Sigmoid colon (tissue), 7 donors: ENCODE results near the gene APOD. TPM values are rescaled to one million over a fixed set of nuclear protein-coding genes. Genes with fewer than 3 reads are reported as not detected.
"Not testable (repeated sequence)": the region's sequence is repeated elsewhere in the genome, so short reads cannot be mapped to it uniquely, and the experiment has no call there.

Source experiments
- DNase-seq: peaks from one replicate; pipeline ENCODE4 v3.0.0-alpha.2; 2019
- H3K27ac ChIP-seq, 4 donors: fragments of 200-600 bp; sonication (generic); one replicate each; pipeline ENCODE4 v1.5.1; 2016 to 2019; ENCODE audit warnings: mild to moderate bottlenecking in 1 of 4
- H3K27me3 ChIP-seq, 3 donors: fragments of 200-600 bp; sonication (generic); one replicate each; pipeline ENCODE4 v1.5.1; 2019; ENCODE audit warnings: mild to moderate bottlenecking in 1 of 3
- H3K36me3 ChIP-seq, 4 donors: fragments of 200-600 bp; sonication (generic); one replicate each; pipeline ENCODE4 v1.5.1; 2016 to 2019
- H3K4me1 ChIP-seq, 4 donors: fragments of 200-600 bp; sonication (generic); one replicate each; pipeline ENCODE4 v1.5.1; 2017 to 2019
- H3K4me3 ChIP-seq, 4 donors: fragments of 200-600 bp; sonication (generic); one replicate each; pipeline ENCODE4 v1.5.1; 2017 to 2019; ENCODE audit warnings: mild to moderate bottlenecking in 2 of 4, moderate library complexity in 1 of 4
- H3K9me3 ChIP-seq, 4 donors: fragments of 200-600 bp in 3 of 4; sonication (generic) in 3 of 4; one replicate each; pipeline versions ENCODE4 v1.5.1 to v1.6.1; 2013 to 2019
- WGBS, 2 donors: extraction: QIAGEN DNeasy Blood & Tissue Kit; methylation state at CpG; one replicate each; pipeline ENCODE4 v1.1.7; 2013; 5-methylcytosine and 5-hydroxymethylcytosine counted together
- intact Hi-C: fragments of 100-400 bp; cut with DNase I; formaldehyde crosslinking; loops from one replicate; pipeline ENCODE4 v1.15.1; 2023
- polyA plus RNA-seq, 3 donors: library from polyadenylated mRNA; stranded (reverse); fragments of 200-250 nt; gene quantifications; one replicate each; pipeline ENCODE4 v1.2.3, GENCODE V29; 2013
- total RNA-seq, 4 donors: library from RNA; depleted of rRNA; stranded (reverse); fragments of >200 nt; gene quantifications; one replicate each; pipeline ENCODE4 v1.1.0, GENCODE V29; 2016
- donor health status: healthy with polysubstance abuse.
- donor health status: Bipolar disorder and iron deficiency.
- donor health status: healthy.

APOD gene
- total and polyA plus RNA-seq, 7 donors: 8.1 to 296 (median 63.7) TPM

DNA sequence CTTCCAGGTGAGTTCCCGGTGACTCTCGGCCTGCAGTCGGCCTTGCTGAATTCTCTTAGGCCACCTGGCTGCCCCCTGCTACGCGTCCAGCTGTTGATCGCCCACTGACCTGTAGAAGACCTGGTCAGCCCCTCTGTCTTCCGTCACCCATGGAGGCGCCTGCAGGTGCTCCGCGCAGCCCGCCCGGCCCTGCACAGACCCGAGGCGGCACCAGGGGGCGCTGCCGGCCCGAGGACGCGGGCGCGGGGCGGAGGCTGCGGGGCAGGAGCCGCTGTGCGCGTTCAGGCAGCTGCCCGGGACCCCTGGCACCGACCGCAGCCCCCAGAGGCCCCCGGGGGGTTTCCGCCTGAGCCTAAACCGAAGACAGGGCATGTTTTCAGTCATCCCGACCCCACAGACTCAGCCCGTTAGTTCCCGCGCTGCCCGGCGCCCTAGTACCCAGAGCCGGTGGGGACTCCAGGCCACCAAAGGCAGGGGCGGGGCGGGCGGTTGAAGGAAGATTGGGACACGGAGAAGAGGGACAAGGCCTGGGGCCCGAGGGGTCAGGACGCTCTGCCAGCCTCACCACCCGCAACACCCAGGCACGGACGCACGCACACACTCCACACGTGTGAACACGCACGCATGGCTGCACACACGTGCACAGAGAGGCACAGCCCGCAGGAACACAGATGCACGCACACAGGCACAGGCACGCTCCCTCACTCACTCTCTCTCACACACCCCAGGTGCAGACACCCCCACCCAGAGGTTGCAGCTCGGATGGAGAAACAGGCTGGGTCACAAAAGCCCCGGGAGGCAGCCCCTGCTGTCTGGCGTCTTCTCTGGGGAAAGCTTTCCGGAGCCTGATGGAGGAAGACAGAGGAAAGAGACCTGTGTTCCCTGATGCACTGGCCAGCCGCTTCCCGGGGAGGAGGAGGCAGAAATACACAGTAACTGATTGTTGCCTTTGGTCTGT, 41.1 kb upstream of the APOD start:
- intact Hi-C loops, DNase-seq: not testable (repeated sequence)

DNA sequence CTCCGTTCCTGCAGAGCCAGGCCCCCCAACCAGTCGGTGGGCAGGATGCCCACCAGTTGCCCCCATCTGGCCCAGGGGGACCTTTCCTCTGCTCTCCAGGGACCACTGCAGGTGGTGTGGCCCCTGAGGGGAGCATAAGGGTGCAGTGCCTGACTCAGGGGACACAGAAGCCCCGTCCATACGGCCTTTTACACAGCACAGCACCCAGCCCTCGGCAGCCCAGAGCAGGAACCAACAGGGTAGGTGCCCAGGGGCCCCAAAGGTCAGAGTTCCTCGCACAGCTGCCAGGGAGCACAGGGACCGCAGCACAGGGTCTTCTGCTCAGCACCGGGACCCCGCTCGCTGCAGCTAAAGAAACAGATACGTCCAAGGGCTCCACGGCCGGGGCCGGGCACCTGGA, 40.4 kb upstream of the APOD start:
- H3K4me1 ChIP-seq, DNase-seq, H3K4me3 ChIP-seq, H3K27me3 ChIP-seq, H3K27ac ChIP-seq, H3K9me3 ChIP-seq, H3K36me3 ChIP-seq, intact Hi-C loops: not testable (repeated sequence)
- no CpG with 5 or more reads among the region's 14 CpGs for WGBS, 2 donors

More for the DNA sequence above, 41.1 kb upstream of the APOD start:
- not testable (repeated sequence) for H3K9me3 ChIP-seq, H3K36me3 ChIP-seq, H3K27me3 ChIP-seq, H3K27ac ChIP-seq, H3K4me1 ChIP-seq
- WGBS, 2 donors: 5 to 13% methylated on average over 16 to 18 of the region's 62 CpGs
- peak overlapping the region in 1 of 4 donors; percentile 13 for H3K4me3 ChIP-seq

DNA sequence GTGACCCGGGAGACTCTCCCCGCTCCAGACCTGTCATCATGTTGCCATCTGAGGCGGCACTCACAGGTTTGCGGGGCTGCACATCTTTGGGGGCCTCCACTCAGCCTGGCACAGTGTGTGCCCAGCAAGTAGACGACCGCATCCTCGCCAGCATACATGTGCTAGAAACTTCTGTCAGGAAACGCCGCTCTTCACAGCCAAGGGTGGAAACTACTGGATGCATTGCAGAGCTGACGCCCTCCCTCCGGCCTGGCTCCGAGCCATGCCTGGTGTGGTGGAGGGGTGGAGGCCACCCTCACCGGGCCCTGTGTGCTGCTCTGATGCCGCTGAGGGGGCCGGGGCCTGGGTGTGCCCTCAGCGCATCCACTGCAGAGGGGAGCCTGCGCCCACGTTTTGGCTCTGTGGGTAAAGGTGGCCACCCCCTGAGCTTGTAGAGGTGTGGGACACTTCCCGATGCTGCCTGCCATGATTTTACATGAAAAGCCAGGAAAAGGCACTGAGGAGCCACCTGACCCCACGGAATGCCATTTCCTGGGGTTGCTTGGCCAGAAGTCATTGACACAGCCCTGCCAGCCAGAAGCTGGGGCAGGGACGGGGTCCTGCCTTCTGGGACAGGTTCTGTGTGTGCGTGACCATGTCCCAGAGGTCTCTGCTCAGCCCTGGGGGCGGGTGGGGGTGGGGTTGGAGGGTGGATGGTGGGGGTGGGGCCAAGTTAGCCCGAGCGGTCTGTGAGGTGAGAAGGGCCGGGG, 39.7 kb upstream of the APOD start:
- intact Hi-C loops, DNase-seq, H3K4me3 ChIP-seq, H3K4me1 ChIP-seq, H3K27me3 ChIP-seq, H3K36me3 ChIP-seq, H3K27ac ChIP-seq, H3K9me3 ChIP-seq: not testable (repeated sequence)
- 91% methylated on average over 23 to 24 of the region's 26 CpGs for WGBS, 2 donors

DNA sequence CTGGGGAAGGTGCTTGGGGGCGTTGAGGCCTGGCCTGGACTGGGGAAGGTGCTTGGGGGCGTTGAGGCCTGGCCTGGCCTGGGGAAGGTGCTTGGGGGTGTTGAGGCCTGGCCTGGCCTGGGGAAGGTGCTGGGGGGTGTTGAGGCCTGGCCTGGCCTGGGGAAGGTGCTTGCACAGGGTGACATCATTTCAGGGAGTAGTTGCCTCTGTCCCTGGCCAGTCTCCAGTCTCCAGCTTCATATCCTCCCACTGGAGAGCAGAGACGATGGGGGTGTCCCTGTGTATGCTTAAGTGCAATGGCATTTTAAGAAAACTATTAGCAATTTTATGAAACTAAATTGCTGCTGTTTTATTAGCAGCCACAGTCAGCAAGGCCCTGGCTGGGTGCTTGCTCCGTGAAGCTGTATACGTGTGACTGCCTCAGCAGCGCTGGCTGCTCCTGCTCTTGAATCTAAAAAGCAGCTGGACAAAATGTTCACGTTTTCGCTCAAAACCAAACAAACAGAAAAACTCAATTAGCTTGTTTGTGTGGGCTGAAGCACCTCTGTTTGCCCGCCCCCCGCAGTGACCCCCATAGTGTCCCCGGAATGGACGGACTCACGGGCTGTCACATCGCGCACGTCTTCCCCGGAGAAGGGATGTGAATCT, 38.9 kb upstream of the APOD start:
- H3K4me3 ChIP-seq, H3K4me1 ChIP-seq, DNase-seq, H3K27ac ChIP-seq, intact Hi-C loops, H3K27me3 ChIP-seq, H3K9me3 ChIP-seq, H3K36me3 ChIP-seq: not testable (repeated sequence)
- 88 to 90% methylated on average over 16 to 17 of the region's 17 CpGs for WGBS, 2 donors

DNA sequence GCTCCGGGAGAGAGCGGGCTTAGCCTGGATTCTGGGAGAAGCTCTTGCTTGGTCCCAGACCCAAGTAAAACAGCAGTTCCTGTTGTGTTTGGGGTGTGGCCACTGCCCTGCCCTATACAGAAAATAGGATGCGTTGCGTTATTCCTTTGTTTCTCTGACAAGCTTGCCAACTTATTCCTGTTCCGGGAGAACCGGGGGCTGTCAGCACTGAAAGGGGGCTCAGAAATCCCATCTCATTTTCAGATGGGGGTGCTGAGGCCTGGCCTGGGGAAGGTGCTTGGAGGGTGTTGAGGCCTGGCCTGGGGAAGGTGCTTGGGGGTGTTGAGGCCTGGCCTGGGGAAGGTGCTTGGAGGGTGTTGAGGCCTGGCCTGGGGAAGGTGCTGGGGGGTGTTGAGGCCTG, 38.3 kb upstream of the APOD start:
- H3K9me3 ChIP-seq, DNase-seq, H3K27ac ChIP-seq, H3K4me3 ChIP-seq, H3K4me1 ChIP-seq, H3K27me3 ChIP-seq, intact Hi-C loops, H3K36me3 ChIP-seq: not testable (repeated sequence)
- WGBS, 2 donors: 74 to 81% methylated on average over 6 of the region's 6 CpGs

DNA sequence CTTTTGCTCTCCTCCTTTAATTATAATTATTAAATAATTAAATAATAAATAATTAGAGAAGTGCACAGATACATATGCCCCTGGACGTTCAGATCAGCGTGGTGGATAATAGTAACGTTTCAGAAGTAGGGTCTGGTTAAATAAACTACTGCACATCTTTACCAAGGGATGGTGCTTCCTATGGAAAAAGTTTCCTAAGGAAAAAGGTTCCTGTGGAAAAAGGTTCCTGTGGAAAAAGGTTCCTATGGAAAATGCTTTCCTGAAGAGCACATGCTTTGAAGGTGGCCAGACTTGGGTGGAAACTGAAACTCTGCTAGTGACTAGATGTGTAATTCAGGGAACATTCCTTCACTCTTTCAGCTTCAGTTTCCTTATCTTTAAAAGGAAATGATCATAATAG, 37.4 kb upstream of the APOD start:
- H3K9me3 ChIP-seq, H3K27ac ChIP-seq, intact Hi-C loops, DNase-seq, H3K27me3 ChIP-seq, H3K4me3 ChIP-seq, H3K4me1 ChIP-seq, H3K36me3 ChIP-seq: not testable (repeated sequence)
- WGBS, 2 donors: 83 to 85% methylated on average over 3 of the region's 3 CpGs

DNA sequence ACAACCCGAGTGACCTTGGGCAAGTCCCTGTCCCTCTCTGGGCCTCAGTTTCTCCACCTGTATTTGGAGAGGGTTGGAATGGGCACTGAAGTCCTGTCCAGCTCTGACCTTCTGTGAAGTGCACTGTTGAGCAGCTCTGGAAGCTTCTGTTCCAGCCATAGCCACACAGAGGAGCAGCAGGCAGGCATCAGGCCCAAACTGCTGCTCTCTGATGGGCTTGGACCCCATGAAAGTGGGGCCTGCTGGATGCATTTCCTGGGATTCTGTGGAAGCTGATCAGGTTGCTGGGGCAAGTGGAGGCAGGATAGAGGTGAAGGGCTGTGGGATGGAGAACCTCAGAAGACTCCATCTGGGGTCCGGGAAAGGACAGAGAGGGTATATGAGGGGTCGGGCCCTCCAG, 36.7 kb upstream of the APOD start:
- H3K4me3 ChIP-seq, DNase-seq, H3K36me3 ChIP-seq, H3K27me3 ChIP-seq, H3K4me1 ChIP-seq, H3K9me3 ChIP-seq, intact Hi-C loops, H3K27ac ChIP-seq: not testable (repeated sequence)
- 88 to 91% methylated on average over 3 of the region's 3 CpGs for WGBS, 2 donors

DNA sequence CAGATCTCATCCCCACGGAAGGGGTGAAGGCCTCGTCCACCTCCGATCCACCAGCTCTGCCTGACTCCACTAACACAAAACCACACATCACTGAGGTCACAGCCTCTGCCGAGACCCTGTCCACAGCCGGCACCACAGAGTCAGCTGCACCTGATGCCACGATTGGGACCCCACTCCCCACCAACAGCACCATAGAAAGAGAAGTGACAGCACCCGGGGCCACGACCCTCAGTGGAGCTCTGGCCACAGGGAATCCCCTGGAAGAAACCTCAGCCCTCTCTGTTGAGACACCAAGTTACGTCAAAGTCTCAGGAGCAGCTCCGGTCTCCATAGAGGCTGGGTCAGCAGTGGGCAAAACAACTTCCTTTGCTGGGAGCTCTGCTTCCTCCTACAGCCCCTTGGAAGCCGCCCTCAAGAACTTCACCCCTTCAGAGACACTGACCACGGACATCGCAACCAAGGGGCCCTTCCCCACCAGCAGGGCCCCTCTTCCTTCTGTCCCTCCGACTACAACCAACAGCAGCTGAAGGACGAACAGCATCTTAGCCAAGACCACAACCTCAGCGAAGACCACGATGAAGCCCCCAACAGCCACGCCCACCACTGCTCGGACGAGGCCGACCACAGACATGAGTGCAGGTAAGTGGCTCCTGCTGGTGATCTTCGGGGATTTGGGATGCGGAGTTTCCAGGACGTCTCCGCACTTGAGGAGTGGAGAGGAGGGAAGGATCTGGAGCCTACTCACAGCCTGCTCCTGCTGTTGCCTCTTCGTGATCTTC, 36.0 kb upstream of the APOD start:
- H3K27ac ChIP-seq, H3K4me3 ChIP-seq, H3K9me3 ChIP-seq, DNase-seq, H3K4me1 ChIP-seq, intact Hi-C loops, H3K27me3 ChIP-seq, H3K36me3 ChIP-seq: not testable (repeated sequence)
- 82 to 87% methylated on average over 26 of the region's 26 CpGs for WGBS, 2 donors

DNA sequence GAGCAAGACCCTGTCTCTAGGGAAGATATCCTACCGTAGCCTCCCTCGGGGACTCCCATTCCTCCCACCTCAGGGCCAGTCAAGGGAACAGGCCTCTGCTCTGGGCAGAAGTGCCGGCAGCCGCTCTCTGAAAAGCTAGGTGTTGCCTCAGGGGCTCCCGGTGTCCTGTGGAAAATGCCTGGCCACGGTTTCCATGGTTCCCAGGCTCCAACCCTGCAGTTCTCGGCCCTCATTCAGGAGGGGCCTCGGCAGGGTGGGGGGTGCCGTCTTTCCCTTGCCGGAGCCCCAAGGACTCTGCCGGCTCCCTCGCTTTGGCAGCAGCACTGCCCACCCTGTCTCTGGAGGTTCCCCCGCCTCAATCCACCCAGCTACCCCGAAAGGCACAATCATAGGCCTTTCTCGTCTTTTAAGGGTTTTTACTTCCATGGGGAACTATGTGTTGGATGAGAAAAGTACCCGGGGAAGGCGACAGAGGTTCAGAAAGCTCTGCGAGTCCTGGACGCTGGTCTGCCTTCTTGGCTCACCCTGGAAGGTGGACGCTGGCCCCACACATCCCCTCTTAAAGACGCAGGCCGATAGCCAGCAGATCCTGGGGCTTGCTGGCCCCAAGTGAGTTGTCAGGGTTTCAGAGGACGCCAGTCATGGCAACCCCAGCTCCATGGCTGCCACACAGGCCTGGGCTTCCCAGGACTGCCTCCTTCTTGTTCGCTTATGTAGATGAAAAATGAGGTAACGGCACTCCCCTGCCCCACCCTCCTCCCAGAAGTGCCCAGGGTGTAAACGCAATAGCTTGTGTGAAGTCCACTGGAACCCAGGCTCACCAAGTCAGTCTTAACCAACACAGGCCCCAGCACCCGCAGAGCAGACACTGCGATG, 34.3 kb upstream of the APOD start:
- H3K27me3 ChIP-seq, H3K27ac ChIP-seq, H3K4me3 ChIP-seq, H3K4me1 ChIP-seq, H3K36me3 ChIP-seq, DNase-seq, H3K9me3 ChIP-seq, intact Hi-C loops: not testable (repeated sequence)
- WGBS, 2 donors: 84 to 85% methylated on average over 24 of the region's 28 CpGs

DNA sequence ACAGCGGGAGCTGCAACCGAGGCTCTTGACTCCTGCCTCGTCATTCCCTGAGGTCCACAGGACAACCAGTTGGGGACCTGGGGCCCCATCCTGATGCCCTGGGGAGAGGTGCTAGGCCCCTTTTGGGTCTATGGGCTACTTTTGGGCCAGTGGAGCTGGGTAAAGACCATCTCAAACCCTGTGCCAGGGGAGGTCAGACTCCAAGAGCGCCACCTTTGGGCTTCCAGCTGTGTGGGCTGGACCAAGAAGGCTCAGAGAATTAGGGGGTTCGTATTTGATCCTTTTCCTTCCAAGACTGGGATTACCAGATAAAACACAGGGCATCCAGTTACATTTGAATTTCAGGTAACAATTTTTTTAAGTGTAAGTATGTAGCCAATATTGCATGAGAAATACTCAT, 33.4 kb upstream of the APOD start:
- H3K36me3 ChIP-seq, H3K27ac ChIP-seq, H3K4me1 ChIP-seq, H3K27me3 ChIP-seq, H3K9me3 ChIP-seq, DNase-seq, H3K4me3 ChIP-seq, intact Hi-C loops: not testable (repeated sequence)
- 85 to 89% methylated on average over 5 of the region's 5 CpGs for WGBS, 2 donors
